Progenitor cell of endocrine pancreas (in vitro differentiated cells): Measurements from ENCODE around the gene CMPK2. TPM values are rescaled to one million over a fixed set of nuclear protein-coding genes. Genes with fewer than 3 reads are reported as not detected.

Source experiments
- DNase-seq: peaks from one replicate; pipeline ENCODE4 v3.0.0; 2021; ENCODE audit warnings: low spot score; ENCODE audit not compliant: unreplicated experiment
- H3K27ac Mint-ChIP-seq: 2 replicates; pipeline ENCODE4 v1.8.0; 2021; ENCODE audit warnings: mild to moderate bottlenecking, moderate library complexity, mixed read lengths
- H3K27me3 Mint-ChIP-seq: 2 replicates; pipeline ENCODE4 v1.8.0; 2021; ENCODE audit warnings: mixed read lengths
- H3K36me3 Mint-ChIP-seq: 2 replicates; pipeline ENCODE4 v1.8.0; 2022; ENCODE audit warnings: mixed read lengths; ENCODE audit not compliant: insufficient read depth
- H3K4me1 Mint-ChIP-seq: 2 replicates; pipeline ENCODE4 v1.8.0; 2021; ENCODE audit warnings: low read depth, mixed read lengths
- H3K4me3 Mint-ChIP-seq: 2 replicates; pipeline ENCODE4 v1.8.0; 2021; ENCODE audit warnings: low read depth, mild to moderate bottlenecking, moderate library complexity, mixed read lengths
- H3K9me3 Mint-ChIP-seq: 2 replicates; pipeline ENCODE4 v1.8.0; 2021; ENCODE audit warnings: low read depth, mixed read lengths
- CTCF ChIP-seq: fragments of 200-600 bp; sonication (generic); IDR thresholded peaks from one replicate; pipeline ENCODE4 v1.5.0; 2021; ENCODE audit warnings: antibody characterized with exemption, mild to moderate bottlenecking; ENCODE audit not compliant: unreplicated experiment
- total RNA-seq: library from RNA; stranded (reverse); gene quantifications from 2 replicates; pipeline ENCODE4 v1.2.1, GENCODE V29; 2021

CMPK2 gene
- total RNA-seq, 1 donor from 2014 or later: 3.4 TPM

- no peak for TF ChIP-seq CTCF
- Mint-ChIP-seq H3K4me1 (peaks cover 2% of the 10 kb centered on the region), H3K36me3 (peaks cover 4% of the 10 kb centered on the region), H3K27me3 (peaks cover 4% of the 10 kb centered on the region), H3K27ac (no peak overlapping the region), H3K9me3 (peaks cover 4% of the 10 kb centered on the region), H3K4me3 (no peak overlapping the region)
- DNase-seq: no peak
Measured at GRCh38 chr2:6872394-6872793, 6.7 kb upstream of the CMPK2 start.

GRCh38 chr2:6866982-6867381 is 1.3 kb upstream of the CMPK2 start:
- DNase-seq: no peak
- no peak for TF ChIP-seq CTCF
- Mint-ChIP-seq H3K27ac (no peak overlapping the region), H3K9me3 (no peaks in the 10 kb centered on the region), H3K27me3 (peaks cover 15% of the 10 kb centered on the region), H3K4me3 (no peak overlapping the region), H3K36me3 (peaks cover 1% of the 10 kb centered on the region), H3K4me1 (peaks cover 7% of the 10 kb centered on the region)

- Mint-ChIP-seq H3K27me3 (peaks cover 12% of the 10 kb centered on the region), H3K4me3 (peak overlapping the region; percentile 77), H3K4me1 (peaks cover 7% of the 10 kb centered on the region), H3K36me3 (peaks cover 6% of the 10 kb centered on the region), H3K27ac (peak overlapping the region; percentile 92), H3K9me3 (no peaks in the 10 kb centered on the region)
- peak; percentile 57 for TF ChIP-seq CTCF
- DNase-seq: no peak
Measured at GRCh38 chr2:6866275-6866671, 566 bp upstream of the CMPK2 start.

- peaks cover 7% of the 10 kb centered on the region for H3K9me3 Mint-ChIP-seq
- DNase-seq: no peak
- H3K36me3 Mint-ChIP-seq: peaks cover 17% of the 10 kb centered on the region
- peak overlapping the region; percentile 64 for H3K4me3 Mint-ChIP-seq
- no peak overlapping the region for H3K27ac Mint-ChIP-seq
- TF ChIP-seq CTCF: no peak
- H3K27me3 Mint-ChIP-seq: peaks cover 10% of the 10 kb centered on the region
- peaks cover 7% of the 10 kb centered on the region for H3K4me1 Mint-ChIP-seq
Measured at GRCh38 chr2:6864923-6865345, 773 bp downstream of the CMPK2 start.

GRCh38 chr2:6864231-6864754 is 1.4 kb downstream of the CMPK2 start:
- Mint-ChIP-seq H3K4me1 (peaks cover 7% of the 10 kb centered on the region), H3K27me3 (peaks cover 10% of the 10 kb centered on the region), H3K27ac (peak overlapping the region; percentile 25), H3K4me3 (peak overlapping the region; percentile 64), H3K36me3 (peaks cover 22% of the 10 kb centered on the region), H3K9me3 (peaks cover 8% of the 10 kb centered on the region)
- DNase-seq: no peak
- TF ChIP-seq CTCF: no peak
